OCI-LY3 (cell line): ENCODE data around the gene ZEB2.

Experiments
- H2AFZ ChIP-seq: fragments of 200-600, 300-600 bp; shearing (Covaris generic); 2 replicates; pipeline ENCODE4 v1.6.0; 2014; ENCODE audit warnings: antibody characterized with exemption, low read depth, low read length
- H3K27ac ChIP-seq: fragments of 200-600, 300-600 bp; sonication (generic); 2 replicates; pipeline ENCODE4 v1.5.1; 2014; ENCODE audit warnings: mild to moderate bottlenecking, low read length, moderate library complexity, mixed read lengths
- H3K27me3 ChIP-seq: fragments of 200-600, 300-600 bp; sonication (generic); 2 replicates; pipeline ENCODE4 v1.6.1; 2014; ENCODE audit warnings: low read depth, low read length, mixed read lengths
- H3K36me3 ChIP-seq: fragments of 200-600, 300-600 bp; sonication (generic); replicated peaks from 2 replicates; pipeline ENCODE3; 2014; ENCODE audit warnings: low read depth, low read length, mixed read lengths
- H3K4me1 ChIP-seq: fragments of 300-600, 200-600 bp; sonication (generic); 2 replicates; pipeline ENCODE4 v1.6.1; 2014; ENCODE audit warnings: low read length, mixed read lengths
- H3K4me2 ChIP-seq: fragments of 200-600, 300-600 bp; sonication (generic); 2 replicates; pipeline ENCODE4 v1.6.1; 2014; ENCODE audit warnings: low read length, mixed read lengths
- H3K4me3 ChIP-seq: fragments of 300-600, 200-600 bp; sonication (generic); 2 replicates; pipeline ENCODE4 v1.5.1; 2014; ENCODE audit warnings: antibody characterized with exemption, mild to moderate bottlenecking, low read length, moderate library complexity
- H3K79me2 ChIP-seq: fragments of 300-600, 200-600 bp; shearing (Covaris generic); 2 replicates; pipeline ENCODE4 v1.6.1; 2014; ENCODE audit warnings: mild to moderate bottlenecking, low read length, mixed read lengths
- H3K9ac ChIP-seq: fragments of 300-600, 200-600 bp; shearing (Covaris generic); 2 replicates; pipeline ENCODE4 v1.6.0; 2014; ENCODE audit warnings: mild to moderate bottlenecking, low read length, moderate library complexity
- H3K9me3 ChIP-seq: fragments of 200-600, 300-600 bp; shearing (Covaris generic); 2 replicates; pipeline ENCODE4 v1.6.1; 2014; ENCODE audit warnings: low read length, mixed read lengths; ENCODE audit not compliant: insufficient read depth
- H4K20me1 ChIP-seq: fragments of 200-600, 300-600 bp; sonication (generic); 2 replicates; pipeline ENCODE4 v1.6.1; 2016; ENCODE audit warnings: low read length, mixed read lengths; ENCODE audit not compliant: insufficient read depth
- CTCF ChIP-seq: fragments of 200-600, 300-600 bp; sonication (generic); IDR thresholded peaks from 2 replicates; pipeline ENCODE4 v1.5.1; 2014; ENCODE audit warnings: antibody characterized with exemption, low read length, low read depth
- EZH2phosphoT487 ChIP-seq: fragments of 200-600 bp; shearing (Covaris generic); IDR thresholded peaks from 2 replicates; pipeline ENCODE4 v1.6.1; 2018; ENCODE audit warnings: antibody characterized with exemption, mixed run types, low read depth

The ZEB2 gene

GRCh38 chr2:144441711-144442141 is 78.2 kb downstream of the ZEB2 start:
- H3K9me3 ChIP-seq: no peaks in the 10 kb centered on the region
- no peak overlapping the region for H3K4me2 ChIP-seq
- H3K4me3 ChIP-seq: no peak overlapping the region
- H4K20me1 ChIP-seq: no peaks in the 10 kb centered on the region; the same call in 1 of the 2 replicates
- no peak overlapping the region for H2AFZ ChIP-seq
- no peak for TF ChIP-seq EZH2phosphoT487
- no peak for TF ChIP-seq CTCF
- H3K27ac ChIP-seq: no peak overlapping the region
- H3K79me2 ChIP-seq: no peaks in the 10 kb centered on the region; the same call in 1 of the 2 replicates
- no peaks in the 10 kb centered on the region for H3K4me1 ChIP-seq
- no peaks in the 10 kb centered on the region for H3K27me3 ChIP-seq
- H3K36me3 ChIP-seq: no peaks in the 10 kb centered on the region
- no peak overlapping the region for H3K9ac ChIP-seq

DNA sequence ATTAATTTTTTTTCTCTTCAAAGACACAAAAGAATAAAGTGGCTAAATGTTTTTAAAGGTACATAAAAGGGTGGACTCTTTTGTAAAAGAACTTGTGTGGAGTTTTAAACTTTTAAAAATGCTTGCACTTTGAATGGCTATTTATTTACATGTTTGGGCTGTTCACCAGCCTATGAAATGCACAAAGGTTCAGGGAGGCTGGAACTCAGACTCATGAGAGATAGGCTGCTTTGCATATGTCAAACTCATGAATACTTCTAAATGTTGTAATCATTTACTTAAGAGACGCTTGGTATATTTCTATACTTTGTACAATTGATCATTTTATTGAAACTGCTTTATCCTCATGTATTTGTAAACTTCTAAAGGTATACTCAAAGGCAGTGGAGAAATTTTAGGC is 79.9 kb downstream of the ZEB2 start:
- H3K79me2 ChIP-seq: no peaks in the 10 kb centered on the region; the same call in 1 of the 2 replicates
- H3K27ac ChIP-seq: no peak overlapping the region
- no peak for TF ChIP-seq EZH2phosphoT487
- TF ChIP-seq CTCF: no peak
- no peak overlapping the region for H3K9ac ChIP-seq
- H3K36me3 ChIP-seq: peaks cover under 1% of the 10 kb centered on the region
- H3K27me3 ChIP-seq: no peaks in the 10 kb centered on the region
- H2AFZ ChIP-seq: no peak overlapping the region
- no peaks in the 10 kb centered on the region; the same call in 1 of the 2 replicates for H4K20me1 ChIP-seq
- no peaks in the 10 kb centered on the region for H3K9me3 ChIP-seq
- H3K4me2 ChIP-seq: no peak overlapping the region
- no peak overlapping the region for H3K4me3 ChIP-seq
- H3K4me1 ChIP-seq: no peaks in the 10 kb centered on the region

DNA sequence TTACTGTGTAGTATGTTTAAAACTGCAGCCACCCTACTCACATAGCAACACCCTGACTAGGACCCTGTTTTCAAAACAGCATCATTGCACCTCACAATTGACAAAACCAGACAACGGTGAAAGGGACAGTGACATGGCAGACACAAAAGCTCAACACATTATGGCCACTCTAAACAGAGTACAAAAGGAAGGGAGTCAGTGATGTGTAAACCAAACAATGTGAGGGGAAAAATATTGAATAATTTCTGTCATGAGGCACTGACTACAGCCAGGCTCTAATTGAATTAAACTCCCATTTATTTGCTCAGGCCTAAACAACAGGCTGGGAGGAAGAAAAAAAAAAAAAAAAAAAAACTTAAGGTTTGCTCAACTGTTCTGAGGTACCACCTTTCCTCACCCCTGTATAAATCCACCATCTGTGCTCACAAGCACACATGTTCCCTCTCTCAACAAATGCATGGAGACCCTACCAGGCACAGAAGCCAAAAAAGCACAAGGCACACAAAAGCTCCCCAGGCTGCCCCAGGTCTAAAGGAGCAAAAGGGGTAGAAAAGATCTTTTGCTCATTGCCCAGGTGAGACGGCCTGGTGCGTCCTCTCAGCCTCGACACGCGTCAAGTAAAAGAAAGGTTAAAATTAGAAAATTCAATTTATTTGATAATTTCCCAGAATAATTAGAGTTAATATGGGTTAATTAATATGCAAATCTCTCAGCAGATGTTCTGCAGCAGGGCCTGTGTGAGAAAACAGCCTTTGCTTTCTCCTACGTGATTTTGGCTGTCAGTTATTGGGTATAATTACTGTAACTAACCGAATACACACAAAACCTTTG is 80.9 kb downstream of the ZEB2 start:
- TF ChIP-seq EZH2phosphoT487: no peak
- TF ChIP-seq CTCF: no peak
- Histone ChIP-seq H3K36me3 (peaks cover 4% of the 10 kb centered on the region), H3K9ac (no peak overlapping the region), H4K20me1 (peaks cover 7% of the 10 kb centered on the region; the same call in 1 of the 2 replicates), H3K79me2 (no peaks in the 10 kb centered on the region; the same call in 1 of the 2 replicates), H3K27ac (no peak overlapping the region), H3K27me3 (no peaks in the 10 kb centered on the region), H3K9me3 (no peaks in the 10 kb centered on the region), H3K4me2 (no peak overlapping the region), H2AFZ (no peak overlapping the region), H3K4me3 (no peak overlapping the region), H3K4me1 (no peaks in the 10 kb centered on the region)

DNA sequence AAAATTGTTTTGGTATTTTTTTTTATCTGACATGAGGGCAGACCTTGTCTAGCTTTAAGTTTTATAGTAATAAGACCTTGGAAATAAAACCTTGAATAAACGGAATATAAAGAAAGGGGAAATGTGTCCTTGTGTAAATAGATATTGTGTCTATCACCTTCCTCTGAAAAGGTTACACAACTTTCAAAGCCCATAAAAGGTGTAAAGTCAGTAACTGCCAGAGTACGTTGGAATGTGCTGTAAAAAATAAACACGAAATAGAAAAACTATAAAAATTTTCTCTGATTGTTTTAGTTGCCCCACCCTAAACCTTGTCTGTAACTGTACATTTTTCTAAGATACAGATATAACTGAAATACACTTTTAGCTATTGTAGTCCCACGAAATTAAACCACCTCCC is 82.3 kb downstream of the ZEB2 start:
- H2AFZ ChIP-seq: no peak overlapping the region
- no peak overlapping the region for H3K4me2 ChIP-seq
- no peaks in the 10 kb centered on the region for H3K4me1 ChIP-seq
- H3K9ac ChIP-seq: no peak overlapping the region
- H3K27ac ChIP-seq: no peak overlapping the region
- no peak for TF ChIP-seq EZH2phosphoT487
- TF ChIP-seq CTCF: no peak
- H3K27me3 ChIP-seq: no peaks in the 10 kb centered on the region
- H3K36me3 ChIP-seq: peaks cover 4% of the 10 kb centered on the region
- peaks cover 7% of the 10 kb centered on the region; the same call in 1 of the 2 replicates for H4K20me1 ChIP-seq
- no peaks in the 10 kb centered on the region; the same call in 1 of the 2 replicates for H3K79me2 ChIP-seq
- H3K9me3 ChIP-seq: no peaks in the 10 kb centered on the region
- no peak overlapping the region for H3K4me3 ChIP-seq
